Non-pigmented ciliary epithelial cell (primary cell): ENCODE measurements around the gene SPATA22.
"Not testable (repeated sequence)": the region's sequence is repeated elsewhere in the genome, so short reads cannot be mapped to it uniquely, and the experiment has no call there.

ENCODE experiments used
- DNase-seq: peaks from one replicate; pipeline ENCODE4 v3.0.0-alpha.2; 2010; ENCODE audit warnings: low read depth

SPATA22 gene, protein sequence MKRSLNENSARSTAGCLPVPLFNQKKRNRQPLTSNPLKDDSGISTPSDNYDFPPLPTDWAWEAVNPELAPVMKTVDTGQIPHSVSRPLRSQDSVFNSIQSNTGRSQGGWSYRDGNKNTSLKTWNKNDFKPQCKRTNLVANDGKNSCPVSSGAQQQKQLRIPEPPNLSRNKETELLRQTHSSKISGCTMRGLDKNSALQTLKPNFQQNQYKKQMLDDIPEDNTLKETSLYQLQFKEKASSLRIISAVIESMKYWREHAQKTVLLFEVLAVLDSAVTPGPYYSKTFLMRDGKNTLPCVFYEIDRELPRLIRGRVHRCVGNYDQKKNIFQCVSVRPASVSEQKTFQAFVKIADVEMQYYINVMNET

DNA sequence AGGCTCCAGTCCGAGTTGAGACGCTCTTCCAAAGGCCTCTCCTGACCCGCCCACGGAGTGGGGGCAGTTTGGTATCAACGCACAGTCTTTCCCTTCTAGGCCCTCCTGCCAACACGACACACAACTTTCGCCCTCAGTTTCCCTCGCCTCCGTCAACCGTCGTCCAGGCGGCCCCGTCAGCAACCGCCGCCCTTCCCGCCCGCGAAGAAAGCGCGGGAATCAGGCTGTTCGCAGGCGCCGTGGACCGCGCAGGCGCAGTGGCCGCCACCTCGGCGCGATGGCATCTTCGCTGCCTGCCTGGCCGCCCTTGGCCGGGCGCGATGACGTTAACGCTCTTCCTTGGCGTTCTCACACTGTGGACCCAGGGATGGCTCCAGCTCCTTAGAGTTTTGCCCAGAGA is at the start of gene SPATA22:
Gene SPATA22, minus strand, starts transcription at position 221 of the 400 bp plus-strand sequence. CDS start 2,494 bp downstream, outside the sequence.
- no peak for DNase-seq

DNA sequence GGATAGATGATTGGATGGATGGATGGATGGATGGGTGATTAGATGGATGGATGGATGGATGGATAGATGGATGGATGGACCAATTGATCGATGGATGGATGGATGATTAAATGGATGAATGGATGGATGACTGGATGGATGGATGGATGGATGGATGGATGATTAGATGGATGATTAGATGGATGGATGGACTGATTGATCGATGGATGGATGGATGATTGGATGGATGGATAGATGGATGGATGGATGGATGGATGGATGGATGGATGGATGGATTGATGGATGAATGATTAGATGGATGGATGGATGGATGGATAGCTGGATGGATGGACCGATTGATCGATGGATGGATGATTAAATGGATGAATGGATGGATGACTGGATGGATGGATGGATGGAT is 47.9 kb upstream of the SPATA22 start:
- DNase-seq, result not testable (repeated sequence)

DNA sequence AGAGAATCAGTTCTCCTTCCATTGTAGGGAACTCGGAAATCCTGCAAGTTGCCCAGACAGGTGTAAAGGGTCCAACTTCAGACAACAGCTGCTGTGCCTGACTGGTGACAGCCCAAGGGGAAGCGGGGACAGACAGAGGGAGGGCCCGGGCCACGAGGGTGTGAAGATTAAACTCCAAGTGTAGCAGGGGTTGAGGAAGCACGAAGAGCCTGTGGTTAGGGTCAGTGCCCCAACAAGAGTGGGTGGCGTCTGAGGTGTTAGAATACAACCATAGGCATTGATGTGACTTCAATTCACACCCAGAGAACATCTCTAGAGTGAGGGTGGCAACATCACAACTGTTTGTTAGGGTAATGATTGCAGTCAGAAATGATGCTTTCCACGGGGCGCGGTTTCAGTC is 43.3 kb upstream of the SPATA22 start:
- no peak for DNase-seq

DNA sequence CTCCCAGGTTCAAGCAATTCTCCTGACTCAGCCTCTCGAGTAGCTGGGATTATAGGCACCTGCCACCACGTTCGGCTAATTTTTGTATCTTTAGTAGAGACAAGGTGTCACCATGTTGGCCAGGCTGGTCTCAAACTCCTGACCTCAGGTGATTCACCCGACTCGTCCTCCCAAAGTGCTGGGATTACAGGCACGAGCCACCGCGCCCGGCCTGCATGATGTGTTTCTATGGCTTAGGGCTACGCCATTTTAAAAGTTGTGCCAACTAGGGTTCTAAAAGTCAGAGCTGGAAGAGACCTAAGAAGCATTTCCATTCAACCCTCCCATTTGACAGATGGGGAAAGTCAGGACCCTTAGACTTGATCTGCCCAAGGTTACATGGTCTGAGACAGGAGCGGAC is 42.5 kb upstream of the SPATA22 start:
- DNase-seq, result not testable (repeated sequence)

DNA sequence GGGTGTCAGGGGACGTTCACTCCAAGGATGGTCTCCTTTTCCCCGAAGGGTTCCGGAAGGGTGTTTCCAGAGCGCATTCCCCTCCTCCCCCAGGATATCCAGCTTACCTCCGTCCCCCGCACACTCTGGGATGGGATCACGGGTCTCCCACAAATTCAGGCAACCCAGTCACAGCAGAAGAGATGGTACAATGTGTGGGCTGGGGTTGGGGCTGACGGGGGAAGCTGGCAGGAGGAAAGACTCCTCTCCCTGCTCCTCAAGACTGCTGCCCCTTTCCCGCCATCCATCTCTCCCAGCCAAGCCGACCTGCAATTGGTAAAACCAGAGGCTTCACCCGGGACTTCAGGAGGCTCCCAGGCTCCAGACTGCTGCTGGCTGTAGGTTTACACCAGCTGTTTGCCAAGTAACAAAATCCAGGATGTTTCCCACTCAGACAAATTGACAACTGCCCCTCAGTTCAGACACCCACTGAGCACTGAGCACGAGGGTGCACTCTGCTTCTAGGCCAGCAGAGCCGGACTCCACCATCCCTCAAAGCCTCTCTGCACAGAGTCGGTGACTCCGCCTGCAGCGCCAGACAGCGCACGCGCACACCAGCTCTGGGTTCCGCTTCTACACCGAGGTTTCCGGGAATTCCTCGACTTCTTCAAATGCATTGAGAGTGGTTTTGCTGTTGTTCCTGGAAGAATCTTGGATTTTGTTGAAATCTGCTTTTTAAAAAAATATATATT is 41.9 kb upstream of the SPATA22 start:
- no peak for DNase-seq

DNA sequence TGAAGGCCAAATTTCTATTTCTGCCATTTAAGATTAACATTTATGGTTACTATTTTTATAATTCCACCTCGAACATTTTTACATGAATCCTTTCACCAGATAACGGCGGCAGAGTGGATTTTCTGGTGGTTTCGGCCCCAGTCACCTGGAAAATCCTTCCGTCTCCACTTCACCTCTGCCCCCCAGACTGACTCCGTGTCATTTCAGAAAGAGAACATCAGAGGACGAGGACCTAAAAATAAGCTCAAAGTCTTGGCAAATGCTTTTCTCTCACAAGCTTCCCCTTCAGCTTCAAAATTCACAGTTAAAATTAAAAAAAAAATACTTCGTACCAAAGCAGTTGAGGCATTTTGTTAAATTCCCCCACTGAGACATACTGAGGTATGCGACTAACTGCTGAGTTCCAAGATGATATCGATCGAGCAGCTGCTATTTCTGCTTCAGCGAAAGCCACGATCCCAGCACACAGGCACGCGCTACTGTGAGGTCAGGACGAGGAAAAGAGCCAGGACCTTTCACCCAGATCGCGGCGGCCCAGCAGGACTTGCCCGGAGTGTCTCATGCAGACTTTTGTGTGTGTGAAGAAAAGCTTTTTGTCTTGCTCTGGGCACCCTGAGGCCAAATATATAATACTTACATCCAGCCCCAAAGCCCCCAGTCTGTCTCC is 41.0 kb upstream of the SPATA22 start:
- DNase-seq, result peak; percentile 15

DNA sequence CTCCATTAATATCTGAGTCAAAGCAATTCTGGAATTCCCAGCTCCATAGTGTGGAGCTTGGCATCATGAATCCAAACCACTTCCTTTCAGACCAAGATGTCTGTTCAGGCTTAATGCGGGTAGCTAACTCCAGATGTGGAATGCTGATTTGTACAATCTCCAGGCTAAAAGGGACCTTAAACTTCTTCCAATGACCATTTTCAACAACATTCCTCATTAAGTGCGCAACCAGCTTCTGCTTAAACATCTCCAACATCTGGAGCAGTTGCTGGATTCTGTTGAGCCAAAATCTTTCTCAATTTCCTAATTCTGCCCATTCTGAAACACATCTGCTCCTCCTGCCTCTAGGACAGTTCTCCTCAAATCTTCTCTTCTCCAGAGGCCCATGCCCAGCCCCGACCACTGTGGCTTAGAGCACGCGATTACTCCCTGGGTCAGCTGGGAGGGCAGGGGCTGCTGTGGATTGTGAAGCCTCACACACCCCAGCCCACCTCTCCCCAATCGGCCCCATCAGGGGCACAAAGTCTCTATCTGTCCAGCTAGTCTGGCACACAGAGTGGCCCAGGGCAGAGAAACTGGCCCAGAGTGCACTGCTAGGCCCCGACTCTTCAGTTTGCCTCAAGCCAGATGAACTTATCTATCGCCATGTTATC is 40.4 kb upstream of the SPATA22 start:
- no peak for DNase-seq

DNA sequence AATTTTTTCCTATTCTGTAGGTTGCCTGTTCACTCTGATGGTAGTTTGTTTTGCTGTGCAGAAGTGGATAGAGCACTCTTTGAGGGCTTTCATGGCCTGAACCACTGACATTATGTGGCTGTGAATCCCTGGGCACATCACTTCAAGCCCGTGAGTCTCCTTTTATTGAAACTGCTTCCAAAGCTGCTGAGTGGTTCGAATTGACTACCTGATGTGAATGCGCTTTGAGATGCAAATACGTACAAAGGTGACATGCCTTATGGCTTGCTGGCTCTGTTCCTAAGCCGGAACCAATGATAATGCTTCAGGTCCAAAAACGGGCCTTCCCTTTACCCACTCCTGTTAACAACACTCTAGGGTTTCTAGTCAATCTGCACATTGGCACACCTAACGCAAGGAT is 38.5 kb upstream of the SPATA22 start:
- no peak for DNase-seq

DNA sequence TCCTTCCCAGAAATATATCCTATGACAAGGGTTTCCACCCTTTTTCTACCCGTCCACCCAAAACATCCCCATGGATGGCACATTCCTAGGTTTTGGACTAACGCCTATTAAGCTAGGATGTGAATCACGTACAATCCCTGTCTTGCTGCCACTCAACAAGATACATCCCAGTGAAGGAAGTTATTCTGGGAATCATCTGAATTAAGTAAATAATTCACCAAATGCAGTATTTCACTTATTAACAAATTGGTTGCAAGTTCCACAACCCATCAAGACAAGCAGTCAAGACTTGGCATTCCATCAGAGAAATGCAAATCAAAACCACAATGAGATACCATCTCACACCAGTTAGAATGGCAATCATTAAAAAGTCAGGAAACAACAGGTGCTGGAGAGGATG is 36.2 kb upstream of the SPATA22 start:
- no peak for DNase-seq

DNA sequence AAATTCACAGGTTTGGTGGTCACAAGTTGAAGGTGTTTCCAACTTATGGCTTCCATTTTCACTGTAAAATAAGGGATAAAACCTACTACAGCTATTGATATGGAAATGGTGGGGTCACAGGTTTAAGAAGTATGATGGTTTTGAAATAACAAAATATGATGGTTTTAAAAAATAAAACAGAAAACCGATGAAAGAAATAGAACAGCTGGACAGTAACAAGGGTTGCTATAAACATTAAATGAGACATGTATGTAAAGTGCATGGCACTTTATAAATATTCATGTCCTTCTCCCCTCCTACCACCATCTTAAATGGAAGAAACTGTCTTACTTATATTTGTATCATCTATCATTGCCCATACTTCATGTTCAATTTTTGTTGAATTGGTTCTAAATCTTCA is 35.5 kb upstream of the SPATA22 start:
- no peak for DNase-seq

DNA sequence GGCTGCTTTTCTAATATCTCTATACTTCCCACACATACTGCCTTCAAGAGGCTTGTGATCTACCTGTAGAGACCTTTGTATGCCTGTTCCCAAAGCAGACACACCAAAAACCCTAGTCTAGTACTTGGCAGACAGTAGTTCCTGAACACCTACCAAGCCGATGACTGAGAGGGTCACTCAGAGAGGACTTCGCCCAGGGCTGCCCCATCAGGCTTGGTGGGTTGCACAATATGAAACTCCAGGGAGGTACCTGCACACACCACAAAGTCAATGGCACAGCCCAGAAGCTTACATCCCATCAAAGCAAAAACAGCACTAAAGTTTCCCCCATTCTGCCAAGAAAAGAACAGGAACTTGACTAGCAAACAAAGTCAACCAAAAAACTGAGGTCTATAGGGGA is 34.4 kb upstream of the SPATA22 start:
- DNase-seq, result no peak

DNA sequence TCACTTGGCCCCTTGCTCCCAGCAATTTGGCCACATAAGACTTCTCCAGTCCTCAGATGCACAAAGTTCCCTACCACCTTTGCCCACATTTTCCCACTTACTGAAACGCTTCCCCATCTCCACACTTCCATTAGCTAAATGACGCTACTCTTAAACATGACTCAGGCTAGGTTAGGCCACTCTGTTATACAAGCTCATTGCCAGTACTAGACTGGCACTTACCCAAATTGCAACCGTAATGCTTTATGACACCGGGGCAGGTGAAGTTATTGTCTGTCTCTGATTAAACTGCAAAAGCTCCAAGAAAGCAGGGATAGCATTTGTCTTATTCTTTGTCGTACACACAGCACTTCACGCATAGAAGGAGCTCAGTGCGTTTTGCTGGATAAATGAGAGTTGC is 33.4 kb upstream of the SPATA22 start:
- no peak for DNase-seq

DNA sequence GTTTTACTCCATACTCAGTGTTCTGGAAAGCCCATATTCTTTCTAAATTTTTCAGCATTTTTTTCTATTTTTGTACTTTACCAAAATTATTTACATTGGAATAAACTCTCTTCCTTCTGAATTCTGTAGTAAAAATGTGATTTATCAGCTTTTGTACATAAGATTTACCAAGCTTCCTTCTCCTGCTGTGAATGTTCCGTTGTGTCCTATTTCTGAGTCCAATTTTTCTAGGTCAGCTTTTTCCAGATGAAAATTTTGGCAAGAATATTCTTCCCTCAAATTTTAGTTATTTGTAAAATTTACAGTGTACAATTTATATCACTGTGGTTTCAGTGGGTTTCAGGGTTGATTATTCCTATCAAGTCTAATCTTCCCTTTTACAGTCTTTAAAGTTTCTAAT is 31.7 kb upstream of the SPATA22 start:
- no peak for DNase-seq

DNA sequence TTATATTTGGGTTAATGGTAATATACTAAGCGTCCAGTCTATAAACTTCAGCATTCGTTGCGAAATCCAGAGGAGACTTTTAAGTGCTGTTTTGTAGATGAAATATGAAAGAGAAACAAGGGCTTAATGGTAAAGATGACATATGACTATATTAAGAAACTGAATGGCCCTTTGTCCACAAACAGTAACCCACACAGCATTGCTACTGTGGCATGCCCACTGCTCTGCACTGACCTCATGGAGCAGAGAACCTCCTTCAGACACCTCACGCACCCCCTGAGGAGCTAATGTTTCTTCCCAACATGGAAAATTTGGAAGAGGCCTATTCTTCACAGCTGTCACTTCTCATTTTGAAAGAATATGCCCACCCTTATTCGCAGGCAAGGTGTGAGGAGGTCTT is 30.8 kb upstream of the SPATA22 start:
- DNase-seq, result no peak

DNA sequence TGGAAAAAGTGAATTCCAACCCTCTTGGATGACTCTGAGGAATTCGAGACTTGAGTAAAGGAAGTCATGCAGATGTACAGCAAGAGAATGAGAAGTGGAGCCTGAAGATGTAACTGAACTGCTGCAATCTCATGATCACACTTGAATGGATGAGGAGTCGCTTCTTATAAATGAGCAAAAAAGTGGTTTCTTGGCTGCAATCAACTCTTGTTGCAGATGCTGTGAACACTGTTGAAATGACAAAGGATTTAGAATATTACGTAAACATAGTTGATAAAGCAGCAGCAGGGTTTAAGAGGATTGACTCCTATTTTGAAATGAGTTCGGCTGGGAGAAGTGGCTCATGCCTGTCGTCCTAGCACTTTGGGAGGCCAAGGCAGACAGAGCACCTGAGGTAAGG is 29.7 kb upstream of the SPATA22 start:
- no peak for DNase-seq

DNA sequence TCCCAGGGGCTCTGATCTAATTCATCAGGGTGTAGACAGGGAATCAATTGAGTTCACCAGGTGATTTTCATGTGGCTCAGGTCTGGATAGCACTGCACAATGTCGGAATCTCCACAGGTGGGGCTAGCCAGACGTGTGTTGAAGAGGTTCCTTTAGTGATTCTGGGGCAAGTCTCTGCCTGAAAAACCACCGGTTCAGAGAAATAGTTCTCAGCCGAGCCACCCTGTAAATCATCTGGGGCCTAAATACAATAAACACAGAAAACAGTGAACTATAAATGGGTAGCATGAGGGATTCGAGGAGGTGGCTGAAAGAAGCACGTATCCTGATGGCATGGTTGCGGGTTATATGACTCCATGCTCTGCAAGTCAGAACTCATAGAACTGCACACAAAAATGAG is 25.5 kb upstream of the SPATA22 start:
- DNase-seq, result no peak

DNA sequence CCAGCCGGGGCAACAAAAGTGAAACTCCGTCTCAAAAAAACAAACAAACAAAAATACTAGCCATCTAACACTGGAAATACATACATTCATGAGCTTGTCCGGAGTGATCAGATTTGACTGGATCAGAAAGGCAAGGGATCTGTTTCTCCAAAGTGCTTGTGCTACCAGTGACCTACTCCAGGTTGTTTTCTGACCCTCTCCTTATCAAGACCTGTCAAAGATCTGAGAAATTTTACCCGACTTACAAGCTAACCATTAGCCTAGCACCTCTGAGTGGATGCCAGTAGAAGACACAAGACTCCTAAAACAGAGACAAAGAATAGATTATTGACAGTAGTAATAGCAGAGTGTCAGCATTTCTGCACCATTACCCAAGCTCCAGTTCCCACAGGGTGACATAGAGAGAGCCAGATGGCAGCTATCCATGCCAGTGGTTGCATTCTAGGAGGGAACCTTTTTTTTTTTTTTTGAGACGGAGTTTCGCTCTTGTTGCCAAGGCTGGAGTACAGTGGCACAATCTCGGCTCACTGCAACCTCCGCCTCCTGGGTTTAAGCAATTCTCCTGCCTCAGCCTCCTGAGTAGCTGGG is 14.0 kb upstream of the SPATA22 start:
- no peak for DNase-seq

DNA sequence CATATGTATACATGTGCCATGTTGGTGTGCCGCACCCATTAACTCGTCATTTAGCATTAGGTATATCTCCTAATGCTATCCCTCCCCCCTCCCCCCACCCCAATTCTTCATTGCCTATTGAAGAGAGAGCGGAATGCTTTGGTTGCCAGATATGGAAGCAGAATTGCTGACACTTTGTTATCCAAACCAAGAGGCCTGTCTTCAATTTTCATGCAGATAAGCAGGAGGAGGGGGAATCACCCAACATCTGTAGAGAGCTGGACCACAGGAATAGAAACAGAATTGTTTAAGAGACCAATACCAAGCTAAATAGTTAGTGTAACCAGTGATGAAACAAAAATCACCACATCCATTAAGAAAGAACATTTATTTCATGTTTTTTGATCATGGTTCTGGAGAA is 11.2 kb upstream of the SPATA22 start:
- DNase-seq, result no peak

DNA sequence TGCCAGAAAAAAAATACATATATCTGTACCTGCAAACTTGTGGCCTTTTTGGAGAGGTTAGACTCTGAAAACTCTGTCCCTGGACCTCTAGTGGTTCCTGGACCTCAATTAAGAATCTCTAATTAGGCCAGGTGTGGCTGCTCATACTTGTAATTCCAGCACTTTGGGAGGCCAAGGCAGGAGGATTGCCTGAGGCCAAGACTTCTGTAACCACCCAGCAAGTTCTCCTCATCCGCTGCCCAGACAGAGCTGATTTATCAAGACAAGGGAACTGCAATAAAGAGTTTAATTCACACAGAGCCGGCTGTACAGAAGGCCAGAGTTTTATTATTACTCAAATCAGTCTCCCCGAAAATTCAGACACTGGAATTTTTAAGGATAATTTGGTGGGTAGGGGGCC is 8.4 kb upstream of the SPATA22 start:
- DNase-seq, result no peak

DNA sequence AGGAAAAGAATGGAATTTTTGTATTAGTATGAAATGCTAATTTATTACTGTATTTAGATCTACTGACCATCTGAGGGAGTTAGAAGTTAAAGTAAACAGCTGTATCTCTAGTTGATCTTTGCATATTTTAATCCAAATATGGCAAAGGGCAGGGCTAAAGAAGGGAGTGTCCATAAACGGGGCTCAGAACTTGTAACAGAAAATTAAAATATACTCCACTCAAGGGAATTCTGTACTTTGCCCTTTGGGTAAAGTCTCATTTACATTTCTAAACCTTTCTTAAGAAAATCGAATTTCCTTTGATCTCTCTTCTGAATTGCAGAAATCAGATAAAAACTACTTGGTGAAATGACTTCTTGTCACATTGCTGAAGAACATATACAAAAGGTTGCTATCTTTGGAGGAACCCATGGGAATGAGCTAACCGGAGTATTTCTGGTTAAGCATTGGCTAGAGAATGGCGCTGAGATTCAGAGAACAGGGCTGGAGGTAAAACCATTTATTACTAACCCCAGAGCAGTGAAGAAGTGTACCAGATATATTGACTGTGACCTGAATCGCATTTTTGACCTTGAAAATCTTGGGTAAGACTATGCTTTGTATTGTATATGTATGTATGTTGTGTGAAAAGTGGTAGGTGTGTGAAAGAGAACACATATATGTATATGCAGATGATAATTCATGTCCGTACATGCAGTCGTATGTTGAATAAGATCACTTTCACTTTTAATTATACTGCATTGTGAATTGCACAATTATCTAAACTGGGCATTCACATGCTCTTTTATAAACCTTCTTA is 4.4 kb upstream of the SPATA22 start, which contains the start of gene ASPA:
Gene ASPA, plus strand, starts transcription at position 186 of the 799 bp plus-strand sequence. Its CDS starts 163 bp downstream, at position 349.
- no peak for DNase-seq

DNA sequence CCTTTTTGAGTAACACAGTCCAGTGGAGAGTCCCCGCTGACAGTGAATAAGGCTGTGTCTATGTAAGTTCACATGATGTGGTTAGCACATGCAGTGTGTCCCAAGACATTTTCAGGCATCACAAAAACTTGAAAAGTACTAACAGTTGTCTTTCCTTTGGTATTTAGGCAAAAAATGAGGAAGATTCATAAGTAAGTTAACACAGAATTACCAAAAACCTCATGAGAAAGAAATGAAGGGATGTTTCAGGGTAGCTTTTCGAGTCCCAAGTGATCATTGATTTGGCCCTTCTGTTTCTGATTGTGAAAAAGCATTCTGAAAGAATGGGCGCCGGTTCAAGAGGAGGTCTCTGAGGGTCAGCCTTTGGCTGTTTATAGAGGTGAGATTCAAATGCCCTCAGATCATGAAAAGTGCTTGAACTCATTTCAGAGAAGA is 3.6 kb upstream of the SPATA22 start:
- no peak for DNase-seq
